ENCODE measurements around the gene UFD1.
"Not testable (repeated sequence)": the region's sequence is repeated elsewhere in the genome, so short reads cannot be mapped to it uniquely, and the experiment has no call there.

Gene UFD1

GRCh38 chr22:19442166-19442565, 36.8 kb downstream of the UFD1 start:
- DNase-seq: no peak
- in situ Hi-C loops (cut with HindIII; ENCODE audit: low pct_ligation_motif_present, low pct_unique_long_range_greater_than_20kb, low sequenced_read_pairs): no loop called here

DNA sequence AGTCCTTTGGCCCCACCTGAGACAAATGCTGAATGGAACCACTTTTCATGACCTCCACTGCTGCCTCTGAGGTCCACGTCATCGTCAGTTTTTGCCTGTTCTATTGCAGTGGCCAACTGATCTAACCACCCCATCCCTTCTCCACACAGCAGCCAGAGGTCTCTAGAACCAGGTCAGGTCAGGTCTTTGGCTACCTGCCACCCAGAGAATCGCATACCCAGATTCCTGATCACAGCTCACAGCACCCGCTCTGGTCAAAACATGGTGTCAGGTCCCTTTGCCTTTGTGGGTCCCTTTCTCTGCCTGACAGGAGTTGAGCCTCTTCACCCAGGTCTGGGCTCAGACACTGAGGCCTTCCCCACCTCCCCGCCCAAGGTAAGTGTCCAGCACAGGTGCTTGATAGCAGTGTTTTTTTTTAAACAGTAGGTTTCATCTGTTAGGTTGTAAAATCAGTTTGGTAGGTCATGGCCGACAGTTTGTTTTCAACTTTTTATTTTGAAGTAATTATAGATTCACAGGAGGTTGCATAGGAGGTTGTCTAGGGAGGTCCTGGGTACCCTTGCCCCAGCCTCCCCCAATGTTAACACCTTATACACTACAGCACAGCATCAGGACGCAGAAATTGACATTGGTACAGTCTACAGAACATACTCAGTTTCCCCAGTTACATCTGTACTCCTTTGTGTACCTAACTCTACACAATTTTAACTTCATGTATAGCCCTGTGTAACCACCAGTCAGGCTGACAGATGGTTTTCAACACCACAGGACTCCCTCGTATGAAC, 38.4 kb downstream of the UFD1 start:
- in situ Hi-C loops (cut with HindIII; ENCODE audit: low pct_ligation_motif_present, low pct_unique_long_range_greater_than_20kb, low sequenced_read_pairs): no loop called here
- no peak for DNase-seq

GRCh38 chr22:19438298-19438697, 40.7 kb downstream of the UFD1 start:
- in situ Hi-C loops (cut with HindIII; ENCODE audit: low pct_ligation_motif_present, low pct_unique_long_range_greater_than_20kb, low sequenced_read_pairs): no loop called here
- no peak for DNase-seq

DNA sequence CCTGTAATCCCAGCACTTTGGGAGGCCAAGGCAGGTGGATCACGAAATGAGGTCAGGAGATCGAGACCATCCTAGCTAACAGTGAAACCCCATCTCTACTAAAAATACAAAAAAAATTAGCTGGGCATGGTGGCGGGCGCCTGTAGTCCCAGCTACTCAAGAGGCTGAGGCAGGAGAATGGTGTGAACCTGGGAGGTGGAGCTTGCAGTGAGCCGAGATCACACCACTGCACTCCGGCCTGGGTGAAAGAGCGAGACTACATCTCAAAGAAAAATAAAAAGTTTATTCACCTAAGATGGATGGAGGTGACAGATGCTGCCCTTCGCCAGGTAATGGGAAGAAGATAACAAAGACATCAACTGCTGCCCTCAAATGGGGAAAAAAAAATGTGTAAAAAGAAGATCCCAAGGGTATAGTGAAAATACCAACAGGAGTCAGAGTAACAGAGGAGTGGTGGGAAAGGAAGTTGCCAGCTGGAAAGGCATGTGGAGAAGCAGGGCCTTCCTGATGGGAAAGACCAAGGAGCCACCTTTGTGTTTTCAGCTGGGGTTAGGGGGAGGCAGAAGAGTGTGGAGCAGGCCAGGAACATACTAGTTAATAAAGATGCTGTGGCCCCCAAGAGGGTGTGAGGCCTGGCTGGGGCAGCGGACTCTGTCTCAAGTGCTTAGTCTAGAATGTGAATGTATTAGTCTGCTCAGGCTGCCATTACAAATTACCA, 42.4 kb downstream of the UFD1 start:
- in situ Hi-C loops (cut with HindIII; ENCODE audit: low pct_ligation_motif_present, low pct_unique_long_range_greater_than_20kb, low sequenced_read_pairs); DNase-seq: not testable (repeated sequence)

DNA sequence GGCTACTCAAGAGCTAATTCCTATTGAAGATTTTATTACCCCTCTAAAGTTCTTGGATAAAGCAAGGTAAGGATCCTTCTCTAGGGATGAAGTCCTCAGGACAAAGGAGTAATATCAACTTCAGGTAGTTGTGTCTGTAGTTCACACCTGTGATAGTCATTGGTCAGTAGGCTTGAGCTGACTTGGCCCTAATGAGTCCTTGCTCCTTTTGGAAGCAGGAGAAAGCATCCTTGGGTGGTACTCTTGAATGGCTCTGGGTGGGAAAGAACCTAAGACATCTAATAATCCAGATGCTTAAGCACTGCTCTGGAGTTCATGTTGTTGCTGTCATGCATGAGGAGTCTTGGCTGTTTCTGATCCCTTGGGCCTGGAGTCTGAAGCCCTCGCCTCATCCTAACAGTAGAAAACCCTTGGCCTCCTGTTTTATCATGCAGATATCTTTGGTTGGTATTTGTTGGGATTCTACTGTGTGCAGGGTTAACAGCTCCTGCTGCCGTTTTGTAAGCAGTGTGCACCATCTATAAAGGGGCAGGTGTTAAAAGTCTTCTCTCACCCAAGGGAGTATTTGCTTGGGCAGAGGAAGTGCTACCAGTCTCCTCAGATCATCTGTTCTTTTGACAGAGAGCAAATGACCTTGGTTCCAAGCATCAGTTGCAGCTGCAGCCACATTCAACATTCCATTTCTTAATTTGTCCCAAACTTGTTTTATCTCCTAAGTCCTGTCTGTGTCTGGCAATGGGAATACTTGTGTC, 44.0 kb downstream of the UFD1 start:
- in situ Hi-C loops (cut with HindIII; ENCODE audit: low pct_ligation_motif_present, low pct_unique_long_range_greater_than_20kb, low sequenced_read_pairs): no loop called here
- DNase-seq: no peak

- in situ Hi-C loops (cut with HindIII; ENCODE audit: low pct_ligation_motif_present, low pct_unique_long_range_greater_than_20kb, low sequenced_read_pairs): no loop called here
- peak; percentile 26 for DNase-seq
Observed at GRCh38 chr22:19434401-19434800, 44.6 kb downstream of the UFD1 start.

DNA sequence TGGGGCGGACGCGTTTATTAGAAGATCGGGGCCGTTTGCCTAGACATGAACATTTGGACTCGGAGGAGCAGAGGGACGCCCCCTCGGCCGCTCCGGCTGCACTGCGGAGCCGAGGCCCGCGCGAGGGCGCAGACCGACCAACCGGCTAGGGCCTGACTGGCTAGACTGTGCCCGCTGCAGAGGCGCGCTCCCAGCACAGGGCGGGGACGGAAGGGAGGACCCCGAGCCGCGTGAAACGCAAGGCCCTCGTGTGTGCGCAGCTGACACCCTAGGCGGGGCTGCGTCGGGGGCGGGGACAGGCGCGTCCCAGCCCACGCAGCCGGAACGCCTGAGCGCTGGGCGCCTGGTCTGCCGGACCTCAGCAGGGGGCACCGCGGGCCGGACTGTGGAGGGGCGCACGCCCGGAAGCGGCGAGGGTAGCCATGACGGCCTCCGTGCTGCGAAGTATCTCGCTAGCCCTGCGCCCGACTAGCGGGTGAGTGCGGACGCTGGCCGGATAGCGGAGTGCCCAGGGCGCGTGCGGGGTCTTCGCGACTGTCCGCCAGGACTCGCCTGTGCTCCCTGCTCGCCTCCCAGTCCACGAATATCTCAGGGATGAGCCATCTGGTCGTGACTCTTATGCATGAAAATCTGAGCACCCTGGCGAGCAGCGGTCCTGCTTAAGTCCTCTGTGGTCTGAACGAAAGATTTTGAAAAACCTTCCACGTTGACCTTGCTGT, 46.7 kb downstream of the UFD1 start, which contains the start of gene MRPL40:
Gene MRPL40 (plus strand): TSS at position 413 of the 719 bp plus-strand sequence. CDS start 10 bp downstream, at position 423.
- in situ Hi-C loops (cut with HindIII; ENCODE audit: low pct_ligation_motif_present, low pct_unique_long_range_greater_than_20kb, low sequenced_read_pairs): no loop called here
- peak; percentile 87 for DNase-seq

- in situ Hi-C loops (cut with HindIII; ENCODE audit: low pct_ligation_motif_present, low pct_unique_long_range_greater_than_20kb, low sequenced_read_pairs): no loop called here
- DNase-seq: peak; percentile 75
Observed at GRCh38 chr22:19431649-19432132, 47.3 kb downstream of the UFD1 start, which contains the start of gene HIRA. HIRA (minus strand) TSS chr22:19431733; CDS start chr22:19431476, 257 bp downstream.

- in situ Hi-C loops (cut with HindIII; ENCODE audit: low pct_ligation_motif_present, low pct_unique_long_range_greater_than_20kb, low sequenced_read_pairs): no loop called here
- peak; percentile 41 for DNase-seq
Observed at GRCh38 chr22:19430890-19431541, 48.0 kb downstream of the UFD1 start.

DNA sequence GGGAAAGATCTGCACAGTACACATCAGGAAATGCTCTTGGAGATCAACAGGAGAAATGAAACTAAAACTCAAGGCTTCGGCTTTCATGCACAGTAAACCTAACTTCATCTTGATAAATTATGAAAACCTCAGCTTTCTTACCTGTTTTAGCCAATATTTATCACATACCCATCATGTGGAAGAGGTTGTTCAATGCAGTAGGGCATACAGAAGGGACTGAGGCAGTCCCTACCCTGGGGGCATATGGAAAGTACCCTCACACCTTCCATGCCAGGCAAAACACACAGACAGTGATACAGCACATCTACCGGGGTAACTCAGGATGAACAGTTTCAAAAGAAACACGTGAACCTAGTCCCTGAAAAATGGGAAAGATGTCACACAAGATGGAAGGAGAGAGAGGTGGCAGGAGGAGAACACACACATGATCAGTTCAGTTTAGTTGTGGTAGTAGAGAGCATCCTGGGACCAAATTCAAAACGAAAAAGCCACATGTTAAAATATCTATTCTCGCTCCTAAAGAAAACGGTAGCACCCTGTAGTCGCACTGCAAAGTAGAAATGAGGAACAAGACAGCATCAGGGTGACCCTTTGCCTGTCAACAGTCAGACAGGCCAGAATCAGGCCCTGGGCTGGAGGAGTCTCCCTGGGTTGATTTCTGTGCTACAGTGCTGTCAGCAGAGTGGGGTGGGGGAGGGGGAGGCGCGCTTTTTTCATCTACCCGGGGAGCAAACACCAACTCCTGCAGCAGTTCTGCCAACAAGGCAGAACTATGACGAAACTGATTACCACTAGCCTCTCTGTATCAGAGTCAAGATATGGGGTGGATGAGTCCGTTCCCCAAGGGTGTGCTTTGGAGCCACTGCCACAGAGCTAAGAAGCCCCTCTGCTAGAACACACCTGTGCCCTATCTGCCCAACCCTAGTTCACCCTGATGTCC, 48.8 kb downstream of the UFD1 start:
- in situ Hi-C loops (cut with HindIII; ENCODE audit: low pct_ligation_motif_present, low pct_unique_long_range_greater_than_20kb, low sequenced_read_pairs): no loop called here
- peak; percentile 23 for DNase-seq

DNA sequence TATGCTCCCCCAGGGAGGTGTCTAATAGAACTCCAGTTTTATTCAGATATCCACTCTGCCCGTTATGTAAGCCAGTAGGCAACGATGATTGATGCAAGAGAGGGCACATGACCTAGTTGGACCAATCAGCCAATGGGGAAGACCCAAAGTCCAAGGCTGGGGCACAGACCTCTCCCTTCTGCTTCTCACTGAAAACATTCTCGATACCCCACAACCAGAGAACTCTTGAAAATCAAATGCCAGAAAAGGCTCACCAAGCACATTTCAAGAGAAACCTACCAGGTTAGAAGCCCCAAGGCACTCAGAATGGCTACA, 54.9 kb downstream of the UFD1 start:
- no peak for DNase-seq
- in situ Hi-C loops (cut with HindIII; ENCODE audit: low pct_ligation_motif_present, low pct_unique_long_range_greater_than_20kb, low sequenced_read_pairs): no loop called here

- in situ Hi-C loops (cut with HindIII; ENCODE audit: low pct_ligation_motif_present, low pct_unique_long_range_greater_than_20kb, low sequenced_read_pairs): no loop called here
- no peak for DNase-seq
Observed at GRCh38 chr22:19422440-19423301, 56.3 kb downstream of the UFD1 start.

DNA sequence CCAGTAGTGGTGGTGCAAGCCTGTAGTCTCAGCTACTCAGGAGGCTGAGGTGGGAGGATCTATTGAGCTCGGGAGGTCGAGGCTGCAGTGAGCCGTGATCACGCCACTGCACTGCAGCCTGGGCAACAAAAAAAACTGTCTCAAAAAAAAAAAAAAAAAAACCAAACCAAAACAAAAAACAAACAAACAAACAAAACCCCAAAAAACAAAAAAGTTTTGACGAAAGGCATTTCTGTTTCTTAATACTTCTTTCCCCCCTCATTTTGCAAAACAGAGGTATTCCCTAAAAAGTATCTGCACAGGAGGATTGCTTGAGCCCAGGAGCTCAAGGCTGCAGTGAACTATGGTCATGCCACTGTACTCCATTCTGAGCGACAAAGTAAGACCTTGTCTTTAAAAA, 58.7 kb downstream of the UFD1 start:
- in situ Hi-C loops (cut with HindIII; ENCODE audit: low pct_ligation_motif_present, low pct_unique_long_range_greater_than_20kb, low sequenced_read_pairs): no loop called here
- DNase-seq: no peak

GRCh38 chr22:19419464-19420178, 59.4 kb downstream of the UFD1 start:
- DNase-seq: no peak
- in situ Hi-C loops (cut with HindIII; ENCODE audit: low pct_ligation_motif_present, low pct_unique_long_range_greater_than_20kb, low sequenced_read_pairs): no loop called here

GRCh38 chr22:19419086-19419463, 59.9 kb downstream of the UFD1 start:
- in situ Hi-C loops (cut with HindIII; ENCODE audit: low pct_ligation_motif_present, low pct_unique_long_range_greater_than_20kb, low sequenced_read_pairs): no loop called here
- no peak for DNase-seq

DNA sequence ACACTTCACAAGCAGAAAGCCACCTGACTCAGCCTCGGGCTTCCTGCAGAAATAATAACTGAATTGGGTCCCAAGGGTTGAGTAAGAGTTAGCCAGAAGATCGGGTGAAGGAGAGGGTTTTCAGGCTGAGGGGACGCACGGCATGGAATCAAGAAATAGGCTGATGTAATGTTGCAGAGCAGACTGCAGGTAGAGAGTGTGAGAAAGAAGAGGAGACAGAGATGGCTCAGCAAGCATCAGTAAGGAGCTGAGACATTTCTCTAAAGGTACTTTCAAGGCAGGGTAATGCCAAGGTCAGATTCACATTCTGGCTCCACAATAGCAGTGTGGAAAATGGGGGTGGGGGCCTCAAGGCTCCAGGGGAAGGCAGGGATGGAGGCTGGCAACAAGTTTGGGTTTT, 66.1 kb downstream of the UFD1 start:
- in situ Hi-C loops (cut with HindIII; ENCODE audit: low pct_ligation_motif_present, low pct_unique_long_range_greater_than_20kb, low sequenced_read_pairs): no loop called here

More for the DNA sequence above, 66.1 kb downstream of the UFD1 start:
- no peak for DNase-seq

All from ACHN (cell line).